Measurements from ENCODE around the gene CHPF.

DNA sequence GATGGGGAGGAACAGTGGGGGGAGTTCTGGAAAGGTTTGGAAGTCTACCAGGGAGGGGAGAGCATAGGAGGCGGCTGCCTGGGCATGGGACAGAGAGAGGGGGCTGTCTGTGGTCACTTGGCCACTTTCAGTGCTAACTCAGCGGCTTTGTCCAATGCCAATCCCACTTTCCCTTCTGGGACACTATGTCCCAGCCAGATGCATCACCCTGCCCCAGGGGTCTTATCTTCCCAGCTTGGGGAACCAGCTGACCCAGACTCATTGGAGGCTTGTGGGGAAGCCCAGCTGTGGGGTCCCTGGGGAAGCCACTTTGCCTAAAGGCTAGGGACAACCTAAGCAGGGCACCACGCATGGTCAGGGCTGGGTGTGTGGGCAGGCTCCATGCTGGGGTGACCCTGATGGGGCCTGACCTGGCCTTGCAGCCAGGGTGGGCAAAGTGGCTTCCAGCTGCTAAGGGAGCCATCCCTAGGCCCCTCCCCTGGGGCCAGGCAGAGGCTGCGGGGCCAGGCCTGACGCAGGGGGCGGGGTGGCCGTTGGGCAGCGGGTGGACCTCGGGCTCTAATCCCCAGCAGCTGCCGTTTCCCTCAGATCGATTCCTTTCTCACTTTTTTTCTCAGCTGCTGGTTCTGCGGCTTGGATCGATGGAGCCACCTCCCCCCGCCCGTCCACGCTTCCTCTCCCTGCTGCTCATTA, 30.9 kb downstream of the CHPF start:
- TF ChIP-seq, protein P1, sequence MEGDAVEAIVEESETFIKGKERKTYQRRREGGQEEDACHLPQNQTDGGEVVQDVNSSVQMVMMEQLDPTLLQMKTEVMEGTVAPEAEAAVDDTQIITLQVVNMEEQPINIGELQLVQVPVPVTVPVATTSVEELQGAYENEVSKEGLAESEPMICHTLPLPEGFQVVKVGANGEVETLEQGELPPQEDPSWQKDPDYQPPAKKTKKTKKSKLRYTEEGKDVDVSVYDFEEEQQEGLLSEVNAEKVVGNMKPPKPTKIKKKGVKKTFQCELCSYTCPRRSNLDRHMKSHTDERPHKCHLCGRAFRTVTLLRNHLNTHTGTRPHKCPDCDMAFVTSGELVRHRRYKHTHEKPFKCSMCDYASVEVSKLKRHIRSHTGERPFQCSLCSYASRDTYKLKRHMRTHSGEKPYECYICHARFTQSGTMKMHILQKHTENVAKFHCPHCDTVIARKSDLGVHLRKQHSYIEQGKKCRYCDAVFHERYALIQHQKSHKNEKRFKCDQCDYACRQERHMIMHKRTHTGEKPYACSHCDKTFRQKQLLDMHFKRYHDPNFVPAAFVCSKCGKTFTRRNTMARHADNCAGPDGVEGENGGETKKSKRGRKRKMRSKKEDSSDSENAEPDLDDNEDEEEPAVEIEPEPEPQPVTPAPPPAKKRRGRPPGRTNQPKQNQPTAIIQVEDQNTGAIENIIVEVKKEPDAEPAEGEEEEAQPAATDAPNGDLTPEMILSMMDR (conservative IDR thresholded peaks at IDR 0.05; ENCODE audit: low read length) = no peak
- no peak for TF ChIP-seq EZH2phosphoT487 (IDR thresholded peaks at IDR 0.05; ENCODE audit: borderline replicate concordance, low read depth, low read length)

All from OCI-LY7 (cell line).